Hepatocyte (in vitro differentiated cells): Measurements from ENCODE around the gene MCRIP2. TPM values are rescaled to one million over a fixed set of nuclear protein-coding genes. Genes with fewer than 3 reads are reported as not detected.
A peak's percentile ranks its signal among the peaks of the same experiment; 100 is the strongest.

Source experiments
- DNase-seq: peaks from one replicate; pipeline ENCODE4 v3.0.0-alpha.2; 2016; ENCODE audit warnings: low spot score
- H2AFZ ChIP-seq: fragments of 200-600 bp; sonication (generic); 2 replicates; pipeline ENCODE4 v1.6.0; 2016; ENCODE audit warnings: antibody characterized with exemption, mild to moderate bottlenecking
- H3K27ac ChIP-seq: fragments of 200-600 bp; sonication (generic); 2 replicates; pipeline ENCODE4 v1.5.1; 2016; ENCODE audit warnings: mild to moderate bottlenecking
- H3K27me3 ChIP-seq: fragments of 200-600 bp; sonication (generic); 2 replicates; pipeline ENCODE4 v1.6.1; 2016
- H3K36me3 ChIP-seq: fragments of 200-600 bp; sonication (generic); replicated peaks from 2 replicates; pipeline ENCODE4 v1.5.1; 2016; ENCODE audit warnings: low read depth; ENCODE audit not compliant: insufficient read depth
- H3K4me1 ChIP-seq: fragments of 200-600 bp; sonication (generic); 2 replicates; pipeline ENCODE4 v1.5.1; 2016; ENCODE audit warnings: mild to moderate bottlenecking, moderate library complexity; ENCODE audit not compliant: insufficient read depth
- H3K4me2 ChIP-seq: fragments of 200-600 bp; sonication (generic); 2 replicates; pipeline ENCODE4 v1.6.0; 2016
- H3K4me3 ChIP-seq: fragments of 200-600 bp; sonication (generic); 2 replicates; pipeline ENCODE4 v1.5.1; 2016; ENCODE audit warnings: mild to moderate bottlenecking
- H3K79me2 ChIP-seq: fragments of 200-600 bp; sonication (generic); 2 replicates; pipeline ENCODE4 v1.6.0; 2017; ENCODE audit warnings: mild to moderate bottlenecking
- H3K9me2 ChIP-seq: fragments of 200-600 bp; sonication (generic); replicated peaks from 2 replicates; pipeline ENCODE4 v1.6.0; 2017; ENCODE audit warnings: mild to moderate bottlenecking; ENCODE audit not compliant: insufficient read depth
- H3K9me3 ChIP-seq: fragments of 200-600 bp; sonication (generic); 2 replicates; pipeline ENCODE4 v1.5.1; 2016; ENCODE audit warnings: low read depth, mild to moderate bottlenecking
- H4K20me1 ChIP-seq: fragments of 200-600 bp; sonication (generic); 2 replicates; pipeline ENCODE4 v1.6.0; 2016; ENCODE audit warnings: mild to moderate bottlenecking; ENCODE audit not compliant: insufficient read depth, poor library complexity, severe bottlenecking
- CTCF ChIP-seq: fragments of 200-600 bp; sonication (generic); IDR thresholded peaks from 2 replicates; pipeline ENCODE4 v1.5.1; 2016; ENCODE audit warnings: antibody characterized with exemption, mild to moderate bottlenecking; ENCODE audit not compliant: poor library complexity
- EZH2 ChIP-seq: fragments of 200-600 bp; sonication (generic); IDR thresholded peaks from 2 replicates; pipeline ENCODE4 v1.6.1; 2016; ENCODE audit warnings: antibody characterized with exemption, mild to moderate bottlenecking, borderline replicate concordance
- EZH2phosphoT487 ChIP-seq: fragments of 200-600 bp; sonication (generic); IDR thresholded peaks from one replicate; pipeline ENCODE4 v1.6.1; 2018; ENCODE audit warnings: antibody characterized with exemption, mild to moderate bottlenecking, low read depth, moderate library complexity; ENCODE audit not compliant: unreplicated experiment, severe bottlenecking
- WGBS: methylation state at CpG from one replicate; pipeline ENCODE4 v1.1.6; 2016; ENCODE audit warnings: low lambda C conversion rate; ENCODE audit errors: missing lambda C conversion rate; 5-methylcytosine and 5-hydroxymethylcytosine counted together
- polyA plus RNA-seq: library from polyadenylated mRNA; unstranded; fragments of >200 nt; fragmentation: Nextera tagmentation; extraction: Ambion mirVana; gene quantifications from 2 replicates; pipeline ENCODE4 v1.2.1, GENCODE V29; 2016
- total RNA-seq: library from RNA; depleted of rRNA; stranded (reverse); fragments of >200 nt; gene quantifications from 2 replicates; pipeline ENCODE4 v1.2.3, GENCODE V29; 2014

The MCRIP2 gene
- total and polyA plus RNA-seq, 2 experiments from 2014 or later = 43.0 to 100 TPM

DNA sequence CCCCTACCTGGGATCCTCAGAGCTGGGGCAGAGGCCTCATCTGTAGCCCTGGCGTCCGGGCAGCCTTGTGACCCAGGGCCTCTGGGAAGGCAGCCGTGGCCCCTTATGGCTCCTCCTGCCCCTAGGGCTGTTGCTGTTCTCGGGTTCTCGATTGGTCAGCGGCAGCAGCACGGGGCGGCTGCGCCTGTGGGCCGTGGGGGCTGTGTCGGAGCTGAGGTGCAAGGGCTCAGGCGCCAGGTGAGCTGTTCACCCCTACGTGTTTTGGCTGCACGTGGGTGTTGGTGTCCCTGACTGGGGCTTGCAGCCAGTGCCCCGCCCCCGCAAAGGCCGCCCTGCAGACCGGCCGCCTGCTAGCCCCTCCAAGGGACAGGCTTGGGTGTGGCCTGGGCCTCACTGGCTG lies 20.5 kb downstream of the MCRIP2 start:
- no peak overlapping the region for H3K4me2 ChIP-seq
- no peaks in the 10 kb centered on the region for H3K79me2 ChIP-seq
- H3K27me3 ChIP-seq = no peaks in the 10 kb centered on the region
- TF ChIP-seq CTCF (no peak), EZH2phosphoT487 (no peak), EZH2 (no peak)
- H3K27ac ChIP-seq = no peak overlapping the region
- H3K36me3 ChIP-seq = no peaks in the 10 kb centered on the region
- no peaks in the 10 kb centered on the region for H3K9me2 ChIP-seq
- no peak overlapping the region for H2AFZ ChIP-seq
- 98% methylated on average over 19 of the region's 19 CpGs for WGBS
- H3K9me3 ChIP-seq = no peaks in the 10 kb centered on the region
- H4K20me1 ChIP-seq = no peaks in the 10 kb centered on the region
- no peak overlapping the region for H3K4me3 ChIP-seq
- peaks cover 3% of the 10 kb centered on the region for H3K4me1 ChIP-seq
- DNase-seq = no peak

DNA sequence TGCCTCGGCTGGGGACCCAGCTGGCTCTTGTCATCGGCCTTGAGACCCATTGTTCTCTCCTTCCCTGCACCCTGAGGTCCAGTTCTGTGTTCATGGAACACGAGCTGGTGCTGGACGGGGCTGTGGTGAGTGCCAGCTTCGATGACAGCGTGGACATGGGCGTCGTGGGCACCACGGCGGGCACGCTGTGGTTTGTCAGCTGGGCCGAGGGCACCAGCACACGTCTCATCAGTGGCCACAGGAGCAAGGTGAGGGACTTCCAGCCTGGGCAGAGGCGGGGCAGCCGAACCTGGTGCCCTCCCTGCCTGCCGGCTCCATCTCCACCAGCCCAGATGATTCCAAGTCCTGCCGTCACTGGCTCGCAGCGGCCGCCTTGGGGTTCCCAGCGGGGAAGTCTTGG lies 21.0 kb downstream of the MCRIP2 start:
- no peak for DNase-seq
- Histone ChIP-seq H3K79me2 (no peaks in the 10 kb centered on the region), H3K9me3 (no peaks in the 10 kb centered on the region), H3K27me3 (no peaks in the 10 kb centered on the region), H3K36me3 (no peaks in the 10 kb centered on the region), H3K9me2 (no peaks in the 10 kb centered on the region), H3K4me1 (peaks cover 5% of the 10 kb centered on the region), H3K4me3 (no peak overlapping the region), H3K27ac (no peak overlapping the region), H2AFZ (no peak overlapping the region), H4K20me1 (no peaks in the 10 kb centered on the region), H3K4me2 (no peak overlapping the region)
- 98% methylated on average over 21 of the region's 21 CpGs for WGBS
- TF ChIP-seq CTCF = no peak
- no peak for TF ChIP-seq EZH2
- no peak for TF ChIP-seq EZH2phosphoT487

DNA sequence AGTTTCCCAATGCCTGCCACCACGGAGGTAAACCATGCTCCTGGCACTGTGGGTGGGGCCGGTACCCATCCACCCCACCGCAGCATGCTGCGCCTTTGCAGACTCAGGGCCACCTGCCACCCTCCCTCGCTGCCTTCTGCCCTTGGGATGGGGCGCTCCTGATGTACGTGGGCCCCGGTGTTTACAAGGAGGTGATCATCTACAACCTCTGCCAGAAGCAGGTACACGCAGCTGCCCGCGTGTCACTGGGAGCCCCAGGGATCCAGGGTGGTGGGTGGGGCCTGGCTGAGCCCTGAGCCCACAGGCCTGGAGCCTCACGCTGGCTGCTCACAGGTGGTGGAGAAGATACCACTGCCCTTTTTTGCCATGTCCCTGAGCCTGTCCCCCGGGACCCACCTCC lies 24.9 kb downstream of the MCRIP2 start:
- H3K4me1 ChIP-seq = peaks cover 4% of the 10 kb centered on the region
- no peak overlapping the region for H2AFZ ChIP-seq
- H3K9me2 ChIP-seq = no peaks in the 10 kb centered on the region
- no peak for DNase-seq
- H3K4me3 ChIP-seq = no peak overlapping the region
- TF ChIP-seq EZH2phosphoT487 = no peak
- no peak for TF ChIP-seq CTCF
- no peak for TF ChIP-seq EZH2
- no peaks in the 10 kb centered on the region for H3K9me3 ChIP-seq
- H3K27ac ChIP-seq = no peak overlapping the region
- no peaks in the 10 kb centered on the region for H4K20me1 ChIP-seq
- H3K27me3 ChIP-seq = no peaks in the 10 kb centered on the region
- no peaks in the 10 kb centered on the region for H3K36me3 ChIP-seq
- H3K4me2 ChIP-seq = no peak overlapping the region
- WGBS = 92% methylated on average over 13 of the region's 13 CpGs
- H3K79me2 ChIP-seq = peaks cover 23% of the 10 kb centered on the region

DNA sequence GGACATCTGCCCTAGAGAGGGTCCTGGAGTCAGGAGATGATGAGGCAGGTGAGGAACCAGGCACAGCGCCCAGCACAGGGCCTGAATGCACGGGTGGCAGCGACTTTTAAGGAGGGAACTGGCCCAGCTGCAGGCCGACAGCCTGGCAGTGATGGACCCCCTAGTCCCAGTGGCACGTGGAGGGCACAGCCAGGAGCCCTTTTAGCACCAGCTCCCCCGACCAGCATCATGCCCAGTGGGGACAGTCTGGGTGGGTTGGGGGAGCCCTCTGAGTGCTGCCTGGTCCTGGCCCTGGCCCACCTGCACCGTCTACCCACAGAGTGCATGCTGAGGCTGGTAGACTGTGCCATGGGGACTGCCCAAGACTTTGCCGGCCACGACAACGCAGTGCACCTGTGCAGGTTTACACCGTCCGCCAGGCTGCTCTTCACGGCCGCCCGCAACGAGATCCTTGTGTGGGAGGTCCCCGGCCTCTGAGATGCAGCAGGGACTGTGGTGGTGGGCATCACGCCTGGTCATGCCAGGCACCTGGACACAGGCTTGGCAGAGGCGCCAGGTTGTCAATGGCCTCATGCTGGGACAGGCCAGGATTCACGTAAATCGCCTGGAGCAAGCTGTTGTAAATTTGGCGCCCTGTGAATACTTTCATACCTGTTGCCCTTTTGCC lies 25.6 kb downstream of the MCRIP2 start:
- WGBS = 91% methylated on average over 21 of the region's 22 CpGs
- Histone ChIP-seq H3K27ac (peak overlapping the region; percentile 69), H3K4me2 (peak overlapping the region; percentile 61)

More for the DNA sequence above, 25.6 kb downstream of the MCRIP2 start:
- TF ChIP-seq CTCF (no peak), EZH2phosphoT487 (no peak), EZH2 (no peak)
- Histone ChIP-seq H4K20me1 (no peaks in the 10 kb centered on the region), H3K79me2 (peaks cover 23% of the 10 kb centered on the region), H3K36me3 (no peaks in the 10 kb centered on the region), H3K27me3 (no peaks in the 10 kb centered on the region), H3K4me1 (peaks cover 4% of the 10 kb centered on the region), H3K4me3 (no peak overlapping the region), H3K9me3 (no peaks in the 10 kb centered on the region), H3K9me2 (no peaks in the 10 kb centered on the region), H2AFZ (peak overlapping the region; percentile 86)
- DNase-seq = no peak
